Measurements from ENCODE around the gene PKD1L1.
"Not testable (repeated sequence)": the region's sequence is repeated elsewhere in the genome, so short reads cannot be mapped to it uniquely, and the experiment has no call there.

DNA sequence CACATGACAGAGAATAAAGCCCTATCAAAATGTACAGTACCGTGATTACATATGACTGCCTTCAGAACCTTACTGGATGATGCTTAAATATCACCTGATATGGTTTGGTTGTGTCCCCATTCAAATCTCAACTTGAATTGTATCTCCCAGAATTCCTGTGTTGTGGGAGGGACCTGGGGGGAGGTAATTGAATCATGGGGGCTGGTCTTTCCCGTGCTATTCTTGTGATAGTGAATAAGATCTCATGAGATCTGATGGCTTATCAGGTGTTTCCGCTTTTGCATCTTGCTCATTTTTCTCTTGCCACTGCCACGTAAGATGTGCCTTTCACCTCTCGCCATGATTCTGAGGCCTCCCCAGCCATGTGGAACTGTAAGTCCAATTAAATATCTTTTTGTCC lies 155.1 kb downstream of the PKD1L1 start:
- TF ChIP-seq, protein P1, sequence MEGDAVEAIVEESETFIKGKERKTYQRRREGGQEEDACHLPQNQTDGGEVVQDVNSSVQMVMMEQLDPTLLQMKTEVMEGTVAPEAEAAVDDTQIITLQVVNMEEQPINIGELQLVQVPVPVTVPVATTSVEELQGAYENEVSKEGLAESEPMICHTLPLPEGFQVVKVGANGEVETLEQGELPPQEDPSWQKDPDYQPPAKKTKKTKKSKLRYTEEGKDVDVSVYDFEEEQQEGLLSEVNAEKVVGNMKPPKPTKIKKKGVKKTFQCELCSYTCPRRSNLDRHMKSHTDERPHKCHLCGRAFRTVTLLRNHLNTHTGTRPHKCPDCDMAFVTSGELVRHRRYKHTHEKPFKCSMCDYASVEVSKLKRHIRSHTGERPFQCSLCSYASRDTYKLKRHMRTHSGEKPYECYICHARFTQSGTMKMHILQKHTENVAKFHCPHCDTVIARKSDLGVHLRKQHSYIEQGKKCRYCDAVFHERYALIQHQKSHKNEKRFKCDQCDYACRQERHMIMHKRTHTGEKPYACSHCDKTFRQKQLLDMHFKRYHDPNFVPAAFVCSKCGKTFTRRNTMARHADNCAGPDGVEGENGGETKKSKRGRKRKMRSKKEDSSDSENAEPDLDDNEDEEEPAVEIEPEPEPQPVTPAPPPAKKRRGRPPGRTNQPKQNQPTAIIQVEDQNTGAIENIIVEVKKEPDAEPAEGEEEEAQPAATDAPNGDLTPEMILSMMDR (IDR thresholded peaks at IDR 0.05) = not testable (repeated sequence)
- not testable (repeated sequence) for TF ChIP-seq FOSL2 (IDR thresholded peaks at IDR 0.05); FOSL2 (CRISPR knock-in tag; IDR thresholded peaks at IDR 0.05); POLR2A (IDR thresholded peaks at IDR 0.05; ENCODE audit: low read length); ZSCAN20 (CRISPR knock-in tag; IDR thresholded peaks at IDR 0.05); CBX2 (IDR thresholded peaks at IDR 0.05; ENCODE audit: borderline replicate concordance, low read depth)
